ENCODE data around the gene C1S. TPM values are rescaled to one million over a fixed set of nuclear protein-coding genes. Genes with fewer than 3 reads are reported as not detected.

C1S gene
- total and polyA plus RNA-seq, 12 donors = 51.5 to 582 (median 231) TPM

GRCh38 chr12:7061596-7061995 lies 1.1 kb downstream of the C1S start:
- DNase-seq = no peak
- WGBS, 4 donors = 92 to 96% (median 93%) methylated on average over 7 of the region's 7 CpGs
- Histone ChIP-seq H3K4me3 (peak overlapping the region in 1 of 4 donors; percentile 42), H3K27ac (peak overlapping the region in 2 of 5 donors; percentile 86 to 88), H3K36me3 (replicated peaks in 1 of 2) (no peaks in the 10 kb centered on the region), H3K27me3 (no peaks in the 10 kb centered on the region), H3K4me1 (replicated peaks in 1 of 2) (peaks cover 6 to 13% of the 10 kb centered on the region in 2 donors), H3K9me3 (replicated peaks in 1 of 3) (no peaks in the 10 kb centered on the region)
- intact Hi-C loops (cut with DNase I) = no loop called here
- no peak for TF ChIP-seq CTCF (IDR thresholded peaks at IDR 0.05)
- no peak for TF ChIP-seq POLR2A (IDR thresholded peaks at IDR 0.05)

GRCh38 chr12:7064516-7064915 lies 4.0 kb downstream of the C1S start:
- WGBS, 4 donors = 75 to 86% (median 81%) methylated on average over 3 of the region's 3 CpGs
- intact Hi-C loops (cut with DNase I) = no loop called here
- H3K27ac ChIP-seq = no peak overlapping the region
- no peaks in the 10 kb centered on the region for H3K36me3 ChIP-seq (replicated peaks in 1 of 2)
- TF ChIP-seq CTCF (IDR thresholded peaks at IDR 0.05) = no peak
- TF ChIP-seq POLR2A (IDR thresholded peaks at IDR 0.05) = no peak
- peaks cover 6 to 11% of the 10 kb centered on the region in 2 donors for H3K4me1 ChIP-seq (replicated peaks in 1 of 2)
- DNase-seq = no peak
- no peaks in the 10 kb centered on the region for H3K27me3 ChIP-seq
- H3K9me3 ChIP-seq (replicated peaks in 1 of 3) = no peaks in the 10 kb centered on the region
- H3K4me3 ChIP-seq = no peak overlapping the region

- Histone ChIP-seq H3K4me1 (replicated peaks in 1 of 2) (peaks cover under 1 to 5% of the 10 kb centered on the region in 2 donors), H3K9me3 (replicated peaks in 1 of 3) (no peaks in the 10 kb centered on the region), H3K36me3 (replicated peaks in 1 of 2) (no peaks in the 10 kb centered on the region), H3K27me3 (no peaks in the 10 kb centered on the region), H3K4me3 (no peak overlapping the region), H3K27ac (no peak overlapping the region)
- no peak for DNase-seq
- 85 to 89% (median 86%) methylated on average over 7 of the region's 7 CpGs for WGBS, 4 donors
- intact Hi-C loops (cut with DNase I) = no loop called here
- TF ChIP-seq POLR2A (IDR thresholded peaks at IDR 0.05) (no peak), CTCF (IDR thresholded peaks at IDR 0.05) (no peak)
Measured at GRCh38 chr12:7065073-7065623, 4.6 kb downstream of the C1S start.

GRCh38 chr12:7066596-7066995 lies 6.1 kb downstream of the C1S start:
- Histone ChIP-seq H3K36me3 (replicated peaks in 1 of 2) (no peaks in the 10 kb centered on the region), H3K27ac (no peak overlapping the region), H3K27me3 (no peaks in the 10 kb centered on the region), H3K9me3 (replicated peaks in 1 of 3) (no peaks in the 10 kb centered on the region), H3K4me1 (replicated peaks in 1 of 2) (no peaks in the 10 kb centered on the region), H3K4me3 (no peak overlapping the region)
- no peak for TF ChIP-seq CTCF (IDR thresholded peaks at IDR 0.05)
- TF ChIP-seq POLR2A (IDR thresholded peaks at IDR 0.05) = no peak
- intact Hi-C loops (cut with DNase I) = no loop called here
- no peak for DNase-seq
- 79 to 95% (median 87%) methylated on average over 2 of the region's 2 CpGs for WGBS, 4 donors

Measured in adrenal gland (tissue), 12 donors.